HG03196 (cell line): ENCODE measurements around the gene GADD45B.
"Not testable (repeated sequence)": the region's sequence is repeated elsewhere in the genome, so short reads cannot be mapped to it uniquely, and the experiment has no call there.

ENCODE experiments used
- ATAC-seq: cut with Tn5 transposase; IDR thresholded peaks from one replicate; pipeline ENCODE4 v1.9.1; 2021; ENCODE audit not compliant: unreplicated experiment

The GADD45B gene

DNA sequence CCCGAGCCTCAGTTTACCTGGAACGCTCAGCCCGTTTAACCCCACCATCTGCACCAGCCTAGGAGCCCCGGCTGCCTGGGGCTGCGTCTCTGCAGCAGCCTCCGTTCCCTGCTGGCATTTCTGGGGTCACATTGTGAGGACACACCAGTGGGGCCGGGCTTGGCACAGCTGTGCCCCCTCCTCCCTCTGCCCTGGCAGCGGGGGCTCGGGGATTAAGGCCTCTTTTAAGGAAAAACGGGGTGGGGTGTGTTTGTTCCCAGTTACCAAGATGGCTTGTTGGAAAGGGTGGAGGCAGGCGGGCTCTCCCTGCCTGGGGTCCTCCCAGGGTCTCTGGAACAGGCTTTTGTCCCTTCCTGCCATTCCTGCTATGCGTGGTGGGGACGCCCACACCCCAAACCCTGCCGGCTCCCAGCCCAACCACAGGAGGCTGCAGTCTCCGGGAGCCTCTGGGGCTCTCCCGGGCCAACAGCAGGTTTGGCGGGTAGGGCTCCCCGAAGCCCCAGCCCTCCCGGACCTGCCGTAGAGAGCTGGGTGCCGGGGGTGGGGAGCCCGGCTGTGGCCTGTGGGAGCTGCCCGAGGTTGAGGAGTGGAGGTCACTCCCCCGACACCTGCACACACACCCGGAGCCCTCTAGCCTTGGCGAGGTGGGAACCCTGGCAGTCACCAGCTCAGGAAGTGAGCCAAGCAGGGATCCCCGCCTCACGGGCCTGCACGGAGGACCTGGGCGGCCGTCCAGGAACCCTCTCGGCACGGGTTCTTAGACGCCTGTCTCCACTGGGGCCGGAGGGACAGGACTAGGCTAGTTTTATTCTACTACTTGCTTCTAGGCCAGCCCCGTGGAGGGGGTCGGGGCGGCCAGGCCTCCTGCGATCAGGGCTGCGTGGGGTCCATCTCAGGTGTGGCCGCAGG is 36.9 kb downstream of the GADD45B start:
- no peak for ATAC-seq

DNA sequence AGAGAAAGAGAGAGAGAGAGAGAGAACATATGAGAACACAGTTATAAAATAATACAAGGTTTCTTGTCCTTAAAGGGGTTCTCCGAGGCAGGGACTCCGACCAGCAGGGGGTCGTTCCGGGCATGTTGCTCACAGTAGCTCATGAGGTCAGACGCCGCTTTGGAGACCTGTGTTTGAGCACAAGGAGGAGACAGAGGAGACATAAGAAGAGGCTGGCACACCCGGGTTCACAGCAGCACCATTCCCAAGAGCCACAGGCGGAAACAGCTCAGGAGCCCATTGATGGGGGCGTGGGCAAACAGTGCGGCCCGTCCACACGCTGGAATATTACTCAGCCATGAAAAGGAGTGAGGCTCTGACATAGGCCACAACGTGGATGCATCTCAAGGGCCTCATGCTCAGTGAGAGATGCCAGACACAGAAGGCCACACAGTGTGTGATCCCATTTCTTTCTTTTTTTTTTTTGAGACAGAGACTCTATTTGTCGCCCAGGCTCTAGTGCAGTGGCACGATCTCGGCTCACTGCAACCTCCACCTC is 39.1 kb downstream of the GADD45B start:
- no peak for ATAC-seq

DNA sequence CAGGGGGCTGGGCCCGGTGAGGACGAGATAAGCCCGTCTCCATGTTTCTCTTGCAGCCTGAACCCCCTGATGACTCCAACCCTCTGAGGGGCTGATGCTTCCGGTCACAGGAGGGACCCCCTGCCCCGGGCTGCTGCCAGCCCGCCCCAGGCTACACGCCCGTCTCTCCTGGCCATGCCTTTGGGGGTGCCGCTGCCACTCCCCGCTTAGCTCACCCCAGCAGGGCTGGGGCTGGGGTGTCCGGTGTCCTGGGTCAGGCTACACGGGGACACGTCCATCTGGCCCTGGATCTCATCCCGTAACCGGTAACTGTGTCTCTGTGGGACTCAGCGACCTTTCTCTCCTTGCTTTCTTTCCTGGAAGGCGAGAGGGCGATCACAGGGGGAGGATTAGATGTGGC is 40.8 kb downstream of the GADD45B start:
- no peak for ATAC-seq

DNA sequence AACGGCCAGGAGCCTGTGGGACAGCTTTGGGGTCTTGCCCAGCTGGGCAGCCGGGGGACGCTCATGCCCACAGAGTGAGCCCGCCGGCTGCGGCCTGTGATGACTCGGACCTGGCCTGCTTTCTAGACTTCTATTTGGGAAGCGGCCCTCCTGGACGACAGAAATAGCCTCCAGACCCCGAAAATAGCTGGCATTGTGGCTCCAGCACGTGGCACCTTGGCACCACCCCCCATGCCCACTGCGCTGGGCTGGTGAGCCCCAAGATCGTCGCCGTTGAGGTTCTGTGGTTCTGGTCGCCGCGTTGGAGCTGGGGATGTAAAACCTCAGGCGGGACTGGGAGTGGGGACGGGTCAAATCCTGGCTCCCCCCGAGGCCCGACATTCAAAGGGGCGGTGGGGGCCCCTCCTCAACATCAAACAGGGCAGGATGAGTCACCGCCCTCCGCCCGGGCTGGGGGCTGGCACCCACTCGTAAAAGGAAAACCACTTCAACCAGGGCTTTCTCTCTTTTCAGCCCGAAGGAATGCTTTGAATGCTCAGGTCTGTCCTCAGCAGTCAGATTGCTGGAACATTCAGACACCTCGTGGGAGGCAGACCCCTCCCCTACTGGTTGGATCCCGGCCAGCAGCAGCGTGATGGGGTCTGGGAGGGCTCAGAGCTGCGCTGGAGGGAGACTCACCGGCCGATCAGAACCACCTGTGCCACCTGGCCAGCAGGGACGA is 42.1 kb downstream of the GADD45B start:
- no peak for ATAC-seq

DNA sequence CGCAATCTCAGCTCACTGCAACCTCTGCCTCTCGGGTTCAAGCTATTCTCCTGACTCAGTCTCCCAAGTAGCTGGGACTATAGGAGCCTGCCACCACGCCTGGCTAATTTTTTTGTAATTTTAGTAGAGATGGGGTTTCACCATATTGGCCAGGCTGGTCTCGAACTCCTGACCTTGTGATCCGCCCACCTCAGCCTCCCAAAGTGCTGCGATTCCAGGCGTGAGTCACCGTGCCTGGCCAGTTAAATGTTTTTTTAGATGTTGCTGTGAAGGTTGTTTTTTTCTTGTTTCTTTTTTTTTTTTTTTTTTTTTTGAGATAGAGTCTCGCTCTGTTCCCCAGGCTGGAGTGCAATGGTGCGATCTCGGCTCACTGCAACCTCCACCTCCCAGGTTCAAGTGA is 42.9 kb downstream of the GADD45B start:
- not testable (repeated sequence) for ATAC-seq

DNA sequence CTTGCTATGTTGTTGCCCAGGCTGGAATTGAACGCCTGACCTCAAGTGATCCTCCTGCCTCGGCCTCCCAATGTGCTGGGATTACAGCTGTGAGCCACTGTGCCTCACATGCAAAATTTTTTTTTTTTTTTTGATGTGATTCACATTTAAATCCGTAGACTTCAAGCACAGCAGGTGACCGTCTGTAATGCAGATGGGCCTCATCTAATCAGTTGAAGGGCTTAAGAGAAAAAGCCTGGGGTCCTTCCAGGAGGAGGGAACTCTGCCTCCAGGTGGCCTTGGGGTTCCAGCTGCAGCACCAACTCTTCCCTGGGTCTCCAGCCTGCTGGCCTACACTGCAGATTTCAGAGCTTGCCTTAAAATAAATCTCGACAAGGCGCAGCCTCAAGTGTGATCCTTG is 43.6 kb downstream of the GADD45B start:
- ATAC-seq, result no peak

DNA sequence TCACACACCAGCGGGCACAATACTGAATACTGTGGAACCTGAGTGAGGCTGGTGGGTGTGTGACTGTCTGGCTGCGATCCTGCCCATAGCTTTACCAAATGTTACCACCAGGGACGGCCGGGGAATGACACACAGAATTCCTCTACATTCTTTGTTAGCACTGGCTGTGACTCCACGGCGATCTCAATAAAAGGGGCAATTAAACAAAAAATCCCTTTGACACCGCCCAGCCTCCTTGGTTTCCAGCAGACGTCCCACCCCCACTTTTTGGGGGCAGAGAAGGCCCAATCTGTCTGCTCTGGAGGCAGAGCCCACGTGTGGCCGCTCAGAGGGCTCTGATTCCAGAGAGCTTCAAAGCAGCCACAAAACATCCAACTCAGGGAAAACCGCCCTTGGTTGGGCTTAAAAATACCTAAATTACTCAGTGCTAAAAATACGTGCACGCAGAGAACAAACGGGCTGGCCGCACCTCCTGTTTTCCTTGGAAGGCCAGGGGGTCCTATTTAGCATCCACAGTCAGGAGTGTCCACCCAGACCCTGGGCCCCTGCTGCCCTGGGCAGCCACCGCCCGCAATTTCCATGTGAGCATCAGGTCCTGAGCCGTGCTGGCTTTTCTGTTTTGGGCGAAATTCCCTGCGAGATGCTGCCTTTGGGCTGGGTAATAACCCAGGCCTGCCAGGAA is 47.8 kb downstream of the GADD45B start:
- no peak for ATAC-seq

DNA sequence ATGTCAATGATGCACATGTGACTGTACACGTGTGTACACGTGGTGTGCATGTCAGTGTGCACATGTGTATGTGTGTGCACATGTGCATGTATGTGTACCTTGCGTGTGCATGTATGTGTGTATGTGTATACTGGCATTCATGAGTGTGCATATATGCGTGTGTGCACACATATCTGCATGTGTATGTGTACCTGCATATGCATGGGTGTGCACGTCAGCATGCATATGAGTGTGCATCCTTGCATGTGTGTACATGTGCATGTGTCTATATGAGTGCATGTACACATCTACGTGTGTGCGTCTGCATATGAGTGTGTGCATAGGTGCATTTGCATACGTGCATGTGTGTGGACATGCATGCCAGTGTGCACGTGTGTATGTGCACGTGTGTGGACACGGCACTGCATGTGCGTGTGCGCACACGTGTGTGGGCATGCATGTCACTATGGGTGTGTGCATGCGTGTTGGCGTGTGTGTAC is 48.5 kb downstream of the GADD45B start:
- ATAC-seq, result no peak

DNA sequence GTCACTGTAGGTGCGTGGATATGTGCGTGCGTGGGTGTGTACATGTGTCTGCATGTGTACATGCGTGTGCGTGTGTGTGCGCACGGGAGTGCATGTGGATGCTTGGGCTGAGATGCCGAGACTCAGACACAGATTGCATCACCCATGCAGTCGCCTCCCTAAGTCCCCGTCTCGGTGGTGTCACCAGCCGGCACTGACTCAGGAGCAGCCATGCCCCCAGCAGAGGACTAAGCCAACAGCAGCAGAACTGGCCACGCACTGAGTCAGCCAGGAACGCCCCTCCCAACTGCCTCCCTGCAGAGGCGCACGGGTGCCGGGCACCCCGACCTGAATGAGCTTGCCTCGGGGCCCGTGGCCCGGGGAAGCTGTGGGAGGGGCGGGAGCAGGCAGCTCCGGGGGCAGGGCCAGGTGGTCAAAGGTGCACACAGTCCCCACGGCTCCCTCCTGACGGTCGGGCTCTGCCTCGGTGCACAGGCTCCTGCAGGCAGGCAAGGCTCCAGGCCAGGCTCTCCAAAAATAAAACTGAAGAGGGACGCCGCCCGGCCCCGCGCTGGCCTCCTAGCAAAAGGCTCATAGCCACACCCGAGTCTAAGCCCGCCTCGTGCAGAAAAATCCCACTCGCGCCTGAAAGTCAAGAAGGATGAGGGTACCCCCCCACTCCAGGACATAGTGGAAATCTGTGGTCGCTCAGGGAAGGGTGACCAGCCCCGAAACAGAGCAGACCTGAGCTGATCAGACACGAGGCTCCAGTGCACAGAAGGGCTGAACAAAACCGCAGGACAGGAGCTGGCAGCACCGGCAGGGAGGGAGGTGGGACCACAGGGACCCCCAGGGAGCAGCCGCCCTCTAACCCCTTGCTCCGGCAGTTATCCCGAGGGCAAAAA is 49.2 kb downstream of the GADD45B start:
- ATAC-seq, result no peak

DNA sequence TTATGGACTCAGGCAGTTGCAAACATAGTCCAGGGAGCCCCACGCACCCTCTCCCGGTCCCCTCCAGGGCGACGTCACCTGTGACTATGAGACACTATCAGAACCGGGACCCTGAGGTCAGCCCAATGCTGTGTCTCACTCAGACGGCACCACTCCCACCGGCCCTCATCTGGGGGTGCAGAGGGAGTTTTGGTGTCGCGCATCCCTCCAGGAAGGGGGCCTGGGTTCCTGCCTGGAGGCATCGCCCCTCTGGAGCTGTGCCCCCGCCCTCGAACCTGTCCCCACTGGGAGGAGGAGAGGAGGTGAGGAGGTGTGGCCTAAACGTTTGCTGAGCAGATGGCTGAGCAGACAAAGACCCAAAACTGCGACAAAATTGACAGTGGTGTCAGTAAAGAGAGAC is 51.2 kb downstream of the GADD45B start:
- ATAC-seq, result no peak

DNA sequence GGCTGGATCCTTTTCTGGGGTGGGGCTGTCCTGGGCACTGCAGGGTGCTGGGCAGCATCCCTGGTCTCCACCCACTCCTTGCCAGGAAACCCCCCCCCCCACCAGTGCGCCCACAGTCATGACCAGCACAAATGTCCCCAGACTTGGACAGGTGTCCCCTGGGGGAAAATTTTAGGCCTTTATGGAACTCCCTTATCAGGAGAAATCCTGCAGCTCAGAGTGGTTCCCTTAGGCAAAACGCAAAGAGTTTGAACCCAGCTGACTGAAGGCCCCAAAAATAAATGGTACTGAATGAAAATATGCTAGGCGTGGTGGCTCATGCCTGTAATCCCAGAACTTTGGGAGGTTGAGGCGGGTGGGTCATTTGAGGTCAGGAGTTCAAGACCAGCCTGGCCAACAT is 51.8 kb downstream of the GADD45B start:
- ATAC-seq, result no peak
